Stimulated activated CD8-positive, alpha-beta memory T cell treated with anti-CD3 and anti-CD28 coated beads, Interleukin-12 subunit alpha, Interleukin-12 subunit beta, amount 100 ng/mL, for 1 hour (primary cell): ENCODE results near the gene GLI3.

Experiments
- DNase-seq: peaks from one replicate; pipeline ENCODE4 v3.0.0-alpha.2; 2020; ENCODE audit warnings: low read depth

GLI3 gene

DNA sequence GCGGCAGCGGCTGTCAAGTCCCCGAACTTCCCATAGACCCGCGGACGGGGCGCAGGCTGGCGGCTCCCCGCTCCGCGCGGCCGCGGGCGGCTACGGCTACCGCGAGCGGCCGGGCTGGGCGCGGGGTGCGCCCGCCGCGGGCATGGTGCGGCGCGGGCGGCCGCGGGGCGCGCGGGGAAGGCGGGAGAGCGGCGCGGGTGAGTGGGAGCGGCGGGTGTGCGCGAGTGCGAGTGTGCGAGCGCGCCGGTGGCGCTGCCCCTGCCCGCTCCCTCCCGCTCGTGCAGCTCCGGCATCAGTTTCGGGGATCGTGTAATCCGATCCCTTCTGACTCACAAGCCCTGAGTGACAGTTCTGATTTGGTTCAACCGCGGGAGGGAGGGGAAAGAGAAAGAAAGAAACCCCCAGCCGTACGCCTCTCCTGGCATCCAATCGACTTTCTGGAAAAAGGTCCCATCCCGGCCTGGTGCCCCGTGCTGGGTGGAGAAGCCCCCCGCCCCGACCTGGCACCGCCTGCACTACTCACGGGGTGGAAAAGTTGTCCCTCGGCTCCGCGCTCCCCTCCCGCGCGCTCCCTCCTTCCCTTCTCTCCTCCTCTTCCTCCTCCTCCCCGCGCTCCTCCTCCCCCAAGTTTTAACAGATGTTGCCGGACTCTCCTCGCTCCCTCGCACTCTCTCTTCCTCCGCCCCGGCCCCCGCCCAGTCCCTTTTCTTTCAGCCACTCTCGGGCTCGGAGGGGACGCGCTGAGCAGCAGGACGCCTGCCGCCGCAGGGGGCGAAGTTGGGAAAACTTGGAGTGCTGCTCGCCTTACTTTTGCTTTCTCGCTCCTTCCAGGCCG, at the start of gene GLI3:
Gene GLI3, minus strand, starts transcription at position 234 of the 835 bp plus-strand sequence. CDS start 13,956 bp downstream, outside the sequence.
- no peak for DNase-seq

DNA sequence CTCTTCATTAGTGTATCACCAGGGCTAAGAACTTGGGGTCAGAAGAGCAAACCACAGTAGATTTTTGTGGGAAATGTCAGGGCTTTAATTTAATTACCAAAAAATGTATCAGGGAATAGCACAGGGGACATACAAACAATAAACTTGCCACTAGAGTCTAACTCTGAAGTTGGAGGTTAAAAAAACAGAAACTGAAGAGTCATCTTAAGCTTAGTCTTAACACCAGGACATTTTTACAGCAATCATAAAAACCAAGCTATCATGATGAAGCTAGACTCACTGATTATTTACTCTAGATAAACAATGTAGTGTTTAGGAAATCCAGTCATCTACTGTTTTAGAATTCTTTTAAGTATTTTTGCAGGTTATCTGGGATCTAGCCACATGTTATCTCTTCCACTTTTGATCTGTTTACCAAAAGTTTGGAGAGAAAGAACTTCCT, 48.4 kb upstream of the GLI3 start:
- DNase-seq = no peak

DNA sequence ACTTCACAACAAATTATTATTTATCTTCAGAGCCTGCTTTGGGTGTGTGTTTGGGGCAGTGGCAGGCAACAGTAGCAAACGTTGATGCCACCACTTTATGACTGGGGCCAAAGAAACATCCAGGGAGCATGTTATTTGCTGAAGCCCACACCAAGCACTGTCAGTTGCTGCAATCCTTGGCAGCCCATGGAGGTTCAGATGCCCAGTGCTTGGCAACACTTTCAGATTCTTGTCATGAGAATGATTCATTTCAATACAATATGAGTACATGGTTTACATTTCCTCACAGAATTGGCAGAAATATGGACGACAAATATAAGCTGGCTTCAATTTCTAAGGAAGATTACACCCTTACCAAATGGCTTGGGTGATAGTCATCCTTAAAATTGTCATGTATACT, 46.5 kb upstream of the GLI3 start:
- DNase-seq = no peak

DNA sequence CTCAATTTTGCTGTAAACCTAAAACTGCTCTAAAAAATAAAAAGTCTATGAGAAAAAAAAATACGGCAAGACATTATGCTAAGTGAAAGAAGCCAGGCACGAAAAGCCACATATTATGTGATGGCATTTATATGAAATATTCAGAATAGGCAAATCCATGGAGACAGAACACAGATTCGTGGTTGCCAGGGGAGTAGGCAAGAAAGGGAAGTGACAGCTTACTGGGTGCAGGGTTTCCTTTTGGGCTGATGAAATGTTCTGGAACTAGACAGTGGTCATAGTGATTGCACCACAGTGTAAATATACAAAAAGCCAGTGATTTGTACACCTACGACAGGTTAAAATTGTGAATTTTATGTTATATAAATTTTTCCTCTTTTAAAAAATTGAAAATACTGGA, 41.3 kb upstream of the GLI3 start:
- no peak for DNase-seq

DNA sequence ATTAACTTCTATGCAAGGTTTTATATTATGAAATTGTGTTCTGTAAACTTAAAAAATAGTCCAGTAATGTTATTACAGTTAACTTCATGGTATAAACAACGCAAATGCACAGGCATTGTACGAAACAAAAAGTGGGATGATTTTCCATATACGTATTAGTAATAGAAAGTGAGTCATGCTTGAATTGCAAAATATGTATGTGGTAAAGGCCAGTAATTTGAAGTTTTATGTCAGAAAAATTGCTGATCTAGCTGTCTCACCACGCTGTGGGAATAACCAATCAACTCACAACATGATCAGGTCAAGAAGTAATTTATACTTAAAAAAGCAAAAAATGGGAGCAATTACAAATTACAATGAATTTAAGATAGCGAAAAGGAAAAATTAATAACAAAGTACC, 37.0 kb upstream of the GLI3 start:
- no peak for DNase-seq

DNA sequence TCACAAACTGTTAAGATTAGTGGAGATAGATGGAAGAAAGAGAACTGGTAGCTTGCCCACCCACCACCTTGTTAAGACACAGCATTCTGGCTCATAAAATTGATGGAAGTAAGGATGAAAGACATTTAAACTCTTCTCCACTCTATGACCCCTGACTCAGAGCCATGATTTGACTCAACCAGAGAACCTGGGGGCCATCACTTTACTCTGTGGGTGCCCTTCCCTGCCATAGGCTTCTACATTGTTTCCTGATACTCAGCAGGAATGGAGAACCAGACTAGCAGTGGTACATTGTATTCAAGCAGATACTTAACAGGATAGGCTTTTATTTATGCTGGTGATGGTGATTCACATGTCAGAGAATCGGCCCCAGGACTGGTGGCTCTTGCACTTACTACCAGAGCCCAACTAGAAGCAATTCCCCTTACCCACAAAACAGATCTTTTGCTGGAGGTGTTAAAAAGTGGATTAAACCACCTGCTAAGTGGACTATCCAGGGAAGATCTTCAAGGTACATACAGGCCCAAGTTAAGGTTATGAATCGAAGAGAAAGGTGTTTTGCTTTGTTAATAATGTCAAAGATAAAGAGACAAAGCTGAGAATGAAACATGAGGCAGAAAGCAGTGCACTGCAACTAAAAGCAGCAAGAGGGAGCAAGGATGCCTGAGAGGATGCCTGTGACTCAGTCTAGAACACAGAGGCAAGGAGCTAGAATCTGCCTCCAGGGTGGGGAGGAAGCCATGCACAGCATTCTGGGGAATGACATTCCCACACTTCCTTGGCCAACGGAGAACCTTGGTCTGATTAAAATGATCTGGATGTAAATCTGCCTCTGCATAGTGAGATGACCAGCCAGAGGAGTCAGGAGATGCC, 36.0 kb upstream of the GLI3 start:
- DNase-seq = no peak

DNA sequence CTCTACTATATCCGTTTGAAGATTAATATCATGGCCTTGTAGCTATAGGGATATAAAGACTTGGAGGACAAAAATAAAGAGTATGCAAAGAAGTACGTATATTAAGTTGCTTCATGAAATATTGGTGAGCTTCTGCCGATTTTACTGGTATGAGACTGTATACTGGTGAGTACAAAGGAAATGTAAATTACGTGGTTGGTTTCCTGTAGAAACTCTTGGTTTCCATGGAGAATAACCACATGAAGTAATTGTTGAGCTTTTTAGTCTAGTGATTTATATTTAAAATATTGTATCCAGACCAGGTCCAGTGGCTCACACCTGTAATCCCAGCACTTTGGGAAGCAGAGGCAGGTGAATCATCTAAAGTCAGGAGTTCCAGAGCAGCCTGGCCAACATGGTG, 32.2 kb upstream of the GLI3 start:
- no peak for DNase-seq

DNA sequence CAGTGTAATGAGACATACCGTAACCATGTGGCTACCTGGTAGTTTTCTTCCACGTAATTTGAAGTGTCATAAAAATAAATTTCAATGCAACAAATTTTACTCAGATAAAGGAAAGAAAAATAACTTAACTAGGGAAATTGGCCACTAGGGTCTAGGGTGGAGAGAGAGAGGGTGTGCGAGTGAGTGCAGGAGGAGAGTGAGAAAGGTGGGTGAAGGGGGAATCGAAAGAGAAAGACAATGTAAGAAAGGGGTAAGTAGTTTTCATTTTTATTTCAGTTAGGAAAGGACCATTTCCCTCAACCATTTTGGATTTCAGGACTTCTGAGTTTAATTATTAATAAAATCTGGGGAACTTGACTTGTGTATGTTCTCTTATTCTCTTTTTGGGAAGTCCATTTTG, 27.7 kb upstream of the GLI3 start:
- no peak for DNase-seq

DNA sequence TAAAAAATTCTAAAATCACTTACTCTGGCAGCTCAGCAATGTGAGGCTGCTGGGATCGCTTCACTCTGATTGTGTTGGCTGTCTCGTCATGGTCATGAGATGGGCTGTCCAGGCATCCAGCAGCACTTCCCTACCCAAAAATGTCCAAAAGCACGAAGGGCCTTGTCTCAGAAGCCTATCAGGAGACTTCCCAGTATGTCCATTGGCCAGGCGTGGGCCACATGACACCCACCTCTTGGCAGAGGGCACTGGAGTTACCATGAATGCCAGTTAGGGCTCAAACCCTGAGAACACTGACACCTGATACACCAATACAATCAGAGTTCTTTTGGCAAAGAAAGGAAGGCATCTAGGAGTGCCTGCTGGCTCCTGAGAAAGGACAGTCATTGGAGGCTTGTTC, 27.0 kb upstream of the GLI3 start:
- DNase-seq = no peak

DNA sequence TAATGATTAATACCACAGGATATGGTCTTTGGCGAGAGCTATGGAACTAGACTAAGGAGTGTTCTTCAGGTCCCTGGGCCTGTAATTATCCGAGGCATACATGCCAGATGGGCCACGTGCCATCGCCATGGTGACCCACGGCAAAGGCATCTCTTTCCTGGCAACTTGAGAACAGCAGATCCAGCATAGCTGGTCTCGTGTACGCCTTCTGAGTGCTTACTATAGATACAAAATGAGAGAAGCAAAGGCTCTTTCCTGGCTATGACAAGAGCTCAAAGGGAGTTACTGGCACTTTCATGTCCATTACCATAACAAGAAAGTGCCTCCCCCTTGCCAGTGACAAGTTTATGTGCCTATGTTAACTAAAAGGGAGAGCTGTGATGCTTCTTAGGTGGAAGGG, 26.0 kb upstream of the GLI3 start:
- DNase-seq = no peak

DNA sequence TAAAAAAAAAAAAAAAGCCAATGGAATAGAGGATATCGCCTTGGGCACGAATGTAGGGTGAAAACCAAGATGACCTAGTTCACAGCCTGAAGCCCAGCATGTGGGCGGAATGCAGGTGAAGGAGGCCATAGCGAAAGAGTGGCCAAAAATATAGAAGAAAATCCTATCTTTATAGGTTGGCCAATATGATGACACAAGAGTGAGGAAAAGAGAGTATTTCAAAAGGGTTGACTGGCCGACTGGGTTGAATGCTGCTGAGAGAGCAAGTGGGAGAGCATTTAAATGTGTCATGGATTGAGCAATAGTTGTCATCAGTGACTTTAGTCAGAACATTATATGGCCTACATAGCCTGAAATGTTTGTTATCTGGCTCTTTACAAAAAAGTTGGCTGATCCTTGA, 17.2 kb upstream of the GLI3 start:
- DNase-seq = no peak

DNA sequence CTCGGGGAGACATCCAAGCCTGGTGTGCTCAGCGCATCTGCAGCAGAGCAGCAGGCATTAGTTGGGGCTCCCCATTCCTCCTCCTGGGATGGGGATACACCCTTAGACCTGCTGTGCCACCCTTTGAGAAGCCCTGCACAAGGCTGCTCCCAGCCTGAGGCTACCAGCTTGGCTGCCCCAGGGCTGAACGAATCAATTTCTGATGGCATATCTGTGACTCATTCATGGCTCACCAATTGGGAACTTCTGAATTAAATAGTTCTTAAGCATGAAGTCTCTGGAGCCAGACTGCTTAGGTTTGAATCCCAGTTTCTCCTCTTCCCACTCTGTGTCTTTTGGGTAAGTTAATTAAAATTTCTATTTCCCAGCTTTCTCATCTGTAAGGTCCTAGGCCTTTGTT, 16.3 kb upstream of the GLI3 start:
- no peak for DNase-seq

DNA sequence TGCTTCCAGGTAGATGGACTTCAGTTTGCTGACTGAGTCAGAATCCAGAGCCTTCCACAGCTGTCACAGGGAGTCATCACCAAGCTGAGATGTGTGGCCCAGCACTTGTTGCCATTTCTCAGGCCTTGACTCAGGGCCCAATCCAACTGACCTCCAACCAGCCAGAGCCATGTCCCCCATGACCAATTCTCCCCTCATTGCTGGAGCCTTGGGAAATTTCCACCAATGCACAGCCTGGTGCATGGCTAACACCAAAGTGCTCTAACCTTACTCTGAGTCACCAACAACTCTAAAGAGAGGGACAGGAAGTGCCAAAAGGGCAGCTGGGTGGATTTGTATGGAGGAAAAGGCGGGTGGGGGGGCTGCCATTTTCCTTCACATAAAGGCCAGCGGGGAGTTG, 13.4 kb upstream of the GLI3 start:
- no peak for DNase-seq

DNA sequence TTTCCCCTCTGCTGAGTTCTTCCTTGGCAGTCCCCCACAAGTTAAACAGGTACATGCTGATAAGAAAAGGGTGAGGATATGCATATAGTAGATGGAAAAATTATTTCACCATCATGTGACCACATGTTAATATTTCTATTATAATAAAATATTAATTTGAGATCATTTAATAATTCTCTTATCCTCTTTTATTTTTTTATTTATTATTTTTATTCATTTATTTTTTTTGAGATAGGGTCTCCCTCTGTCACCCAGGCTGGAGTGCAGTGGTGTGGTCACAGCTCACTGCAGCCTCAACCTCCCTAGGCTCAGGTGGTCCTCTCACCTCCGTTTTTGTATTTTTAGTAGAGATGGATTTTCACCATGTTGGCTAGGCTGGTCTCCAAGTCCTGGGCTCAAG, 11.6 kb upstream of the GLI3 start:
- DNase-seq = no peak

DNA sequence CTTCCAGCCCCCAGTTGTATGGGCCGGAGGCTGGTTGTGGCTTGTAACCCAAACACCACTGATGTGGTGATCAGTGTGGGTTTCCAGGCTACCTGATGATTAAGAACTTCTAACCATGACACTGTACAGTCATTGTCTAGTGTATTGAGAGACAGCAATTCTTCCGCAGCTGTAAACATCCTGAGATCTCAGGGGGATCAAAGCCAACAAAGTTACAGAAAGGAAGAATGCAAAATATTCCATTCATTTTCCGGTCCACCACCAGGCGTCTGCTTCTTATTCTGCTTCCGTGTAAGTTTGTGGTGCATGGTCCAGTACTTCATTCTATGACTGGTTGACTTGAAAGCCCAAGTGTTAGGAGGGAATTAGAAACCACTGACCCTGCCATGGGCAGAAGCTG, 10.3 kb upstream of the GLI3 start:
- DNase-seq = no peak

DNA sequence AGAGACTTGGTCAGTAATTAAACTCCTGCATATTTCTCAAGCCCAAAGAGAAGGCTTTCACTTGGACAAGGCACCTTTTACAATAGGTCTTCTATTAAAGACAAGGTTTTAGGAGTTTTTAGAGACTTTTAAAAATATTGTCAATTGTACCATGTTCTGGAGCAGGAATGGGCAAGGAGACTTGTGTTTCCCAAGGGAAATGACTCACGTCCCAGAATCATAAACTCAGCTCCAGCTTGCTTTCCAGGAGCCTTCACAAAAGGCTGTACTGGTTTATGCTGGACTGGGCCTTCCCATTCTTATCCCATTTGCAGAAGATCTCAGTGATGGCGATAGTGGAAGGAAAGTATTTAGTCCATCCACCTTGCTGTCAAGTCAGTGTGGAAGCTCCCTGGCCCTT, 7.8 kb upstream of the GLI3 start:
- DNase-seq = no peak

DNA sequence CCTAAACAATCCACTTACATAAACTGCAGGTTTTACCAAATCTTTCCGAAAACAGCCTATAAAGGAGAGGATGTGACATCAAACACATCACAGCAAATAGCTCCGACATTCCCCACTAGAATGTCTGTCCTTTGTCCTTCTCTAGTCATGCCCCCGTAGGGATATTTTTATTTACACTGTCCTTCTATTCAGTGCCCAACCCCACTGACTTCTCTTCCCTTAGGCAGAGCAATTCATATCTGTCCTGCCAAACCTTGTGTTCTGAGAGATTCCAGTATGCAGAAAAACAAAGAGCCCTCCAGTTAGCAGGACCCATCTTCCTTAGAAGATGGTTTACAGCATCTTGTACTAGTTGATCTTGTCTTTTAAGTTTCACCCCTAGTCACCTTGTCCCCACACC, 5.4 kb upstream of the GLI3 start:
- DNase-seq = no peak

DNA sequence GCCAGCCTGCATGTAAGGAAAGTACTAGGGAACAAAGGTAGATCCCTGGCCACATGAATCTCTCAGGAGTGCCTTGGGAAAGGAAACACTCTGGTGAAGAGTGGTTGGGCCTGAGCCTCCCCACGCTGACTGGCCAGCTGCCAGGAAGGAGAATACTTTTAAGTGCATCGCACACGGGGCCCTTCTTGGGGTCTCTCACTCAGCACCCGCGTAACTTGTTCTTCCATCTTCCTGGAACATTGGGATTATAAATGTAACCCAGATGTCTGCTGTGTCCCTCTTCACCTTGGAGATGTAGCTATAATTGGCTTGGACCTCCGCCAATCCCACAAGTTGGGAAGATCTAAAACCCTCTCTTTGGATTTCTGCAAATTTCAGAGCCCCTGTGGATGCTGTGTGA, 4.4 kb upstream of the GLI3 start:
- DNase-seq = no peak

DNA sequence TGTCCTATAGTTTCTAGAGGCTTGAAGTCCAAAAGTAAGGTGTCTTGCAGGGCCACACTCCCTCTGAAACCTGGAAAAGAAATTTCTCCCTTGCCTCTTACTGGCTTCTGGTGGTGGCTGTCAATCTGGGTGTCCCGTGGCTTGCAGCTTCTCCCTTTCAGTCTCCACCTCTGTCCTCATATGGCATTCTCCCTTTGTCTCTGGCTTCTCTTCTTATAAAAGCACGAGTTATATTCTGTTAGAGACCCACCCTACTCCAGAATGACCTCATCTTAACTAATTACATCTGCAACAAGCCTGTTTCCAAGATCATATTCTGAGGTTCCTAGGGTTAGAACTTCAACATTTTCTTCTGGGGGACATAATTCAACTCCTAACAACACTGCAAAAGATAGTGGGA, 3.4 kb upstream of the GLI3 start:
- no peak for DNase-seq

DNA sequence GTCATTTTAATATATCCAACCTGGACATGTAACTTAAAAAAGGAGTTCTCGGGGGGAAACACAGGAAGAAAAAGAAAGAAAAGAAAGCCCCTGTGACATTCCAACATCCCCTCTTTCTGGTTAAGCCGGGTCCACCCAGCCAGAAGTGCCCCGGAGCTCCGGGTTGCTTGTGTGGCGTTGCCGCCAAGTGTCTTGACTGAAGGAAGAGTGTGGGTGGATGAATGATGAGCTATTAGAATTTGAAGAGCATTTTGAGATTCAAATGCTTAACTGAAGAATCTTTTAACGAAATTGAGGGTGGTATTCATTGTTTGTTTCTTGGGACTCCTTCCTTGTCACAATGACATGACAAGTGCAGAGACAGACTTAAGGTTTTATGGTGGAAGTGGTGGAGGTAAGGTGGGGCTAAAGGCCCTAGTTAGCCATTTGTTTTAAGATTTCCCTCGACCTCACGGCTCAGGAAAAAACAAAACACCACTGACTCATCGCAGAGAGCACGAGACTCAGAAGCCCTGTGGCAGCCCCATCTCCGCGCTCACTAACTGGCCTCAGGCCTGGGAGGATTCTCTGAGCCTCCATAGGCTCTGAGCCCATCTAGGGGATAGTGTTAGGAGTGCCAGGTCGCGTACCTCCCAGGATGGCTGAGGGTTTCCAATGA, 1.8 kb upstream of the GLI3 start:
- DNase-seq = no peak

DNA sequence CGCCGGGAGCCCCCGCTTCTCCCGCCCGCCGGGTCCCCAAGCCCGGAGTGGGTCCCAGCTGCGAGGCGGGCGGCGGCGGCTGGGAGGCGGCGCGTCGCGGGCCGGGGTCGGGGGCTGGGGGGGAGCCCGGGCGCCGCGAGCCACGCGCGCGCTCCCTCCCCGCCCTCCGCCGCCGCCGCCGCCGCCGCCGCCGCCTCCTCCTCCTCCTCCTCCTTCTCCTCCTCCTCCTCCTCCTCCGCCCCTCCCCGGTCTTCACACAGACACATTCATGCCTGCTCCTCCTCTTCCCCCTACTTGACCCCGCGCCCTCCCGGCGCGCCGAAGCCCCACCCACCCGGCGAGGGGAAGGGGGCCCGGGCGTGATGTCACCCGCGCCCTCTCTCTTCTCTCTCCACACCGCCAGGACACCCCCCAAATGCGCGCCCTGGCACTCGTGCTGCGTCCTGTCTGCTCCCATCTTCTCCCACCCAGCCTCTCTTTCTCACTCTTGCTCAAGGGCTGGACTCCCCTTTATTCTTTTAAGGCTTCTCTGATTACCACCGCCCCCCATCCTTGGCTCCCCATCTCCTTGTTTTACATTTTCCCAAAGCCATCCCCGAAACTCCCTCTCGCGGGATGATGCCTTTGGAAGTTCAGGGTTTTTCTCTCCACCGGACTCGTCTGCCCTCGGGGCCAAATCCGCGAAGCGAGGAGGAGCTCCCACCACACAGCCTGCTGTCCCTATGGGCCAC, 967 bp upstream of the GLI3 start:
- no peak for DNase-seq
